ENCODE measurements around the gene BTG1.
A peak's percentile ranks its signal among the peaks of the same experiment; 100 is the strongest.

Gene BTG1

GRCh38 chr12:92151916-92152315 lies 6.3 kb upstream of the BTG1 start:
- Histone ChIP-seq H3K27ac (no peak overlapping the region), H3K27me3 (no peaks in the 10 kb centered on the region), H3K4me1 (peaks cover 0 to 2% (median 0%) of the 10 kb centered on the region in 4 donors), H3K4me3 (no peak overlapping the region), H3K36me3 (no peaks in the 10 kb centered on the region), H3K9me3 (no peaks in the 10 kb centered on the region)
- TF ChIP-seq CTCF (IDR thresholded peaks at IDR 0.05), result no peak
- no peak for DNase-seq
- intact Hi-C loops (cut with DNase I; ENCODE audit: low total_unique reads), result no loop called here

- no peak for TF ChIP-seq CTCF (IDR thresholded peaks at IDR 0.05)
- Histone ChIP-seq H3K4me1 (peaks cover 0 to 5% (median 0%) of the 10 kb centered on the region in 4 donors), H3K9me3 (no peaks in the 10 kb centered on the region), H3K4me3 (no peak overlapping the region), H3K27ac (no peak overlapping the region), H3K27me3 (no peaks in the 10 kb centered on the region), H3K36me3 (no peaks in the 10 kb centered on the region)
- DNase-seq, result no peak
- intact Hi-C loops (cut with DNase I; ENCODE audit: low total_unique reads), result loop anchor here (5.0 to 10.0 kb wide), 4 partner anchors 93 to 545 kb away; no protein-coding TSS in a partner anchor
These were observed 3.9 kb upstream of the BTG1 start for GRCh38 chr12:92149563-92149962.

- Histone ChIP-seq H3K27me3 (no peaks in the 10 kb centered on the region), H3K36me3 (peaks cover 10 to 17% (median 12%) of the 10 kb centered on the region in 3 donors), H3K4me3 (no peak overlapping the region), H3K4me1 (peaks cover 0 to 11% (median 0%) of the 10 kb centered on the region in 4 donors), H3K9me3 (no peaks in the 10 kb centered on the region), H3K27ac (no peak overlapping the region)
- DNase-seq, result no peak
- no peak for TF ChIP-seq CTCF (IDR thresholded peaks at IDR 0.05)
- intact Hi-C loops (cut with DNase I; ENCODE audit: low total_unique reads), result loop anchor here (5.0 to 10.0 kb wide), 4 partner anchors 95 to 543 kb away; no protein-coding TSS in a partner anchor
These were observed 1.8 kb upstream of the BTG1 start for GRCh38 chr12:92147491-92147890.

GRCh38 chr12:92146497-92147224 lies 1.0 kb upstream of the BTG1 start:
- peak overlapping the region; percentile 94 to 97 for H3K4me3 ChIP-seq
- no peak for DNase-seq
- H3K36me3 ChIP-seq, result peaks cover 10 to 25% (median 15%) of the 10 kb centered on the region in 3 donors
- TF ChIP-seq CTCF (IDR thresholded peaks at IDR 0.05), result no peak
- peaks cover 0 to 18% (median 0%) of the 10 kb centered on the region in 4 donors for H3K4me1 ChIP-seq
- no peaks in the 10 kb centered on the region for H3K9me3 ChIP-seq
- H3K27ac ChIP-seq, result peak overlapping the region; percentile 97 to 100
- no peaks in the 10 kb centered on the region for H3K27me3 ChIP-seq
- intact Hi-C loops (cut with DNase I; ENCODE audit: low total_unique reads), result loop anchor here (5.0 to 10.0 kb wide), 4 partner anchors 96 to 542 kb away; no protein-coding TSS in a partner anchor

- peak in 1 of 2 donors; percentile 38 for DNase-seq
- H3K9me3 ChIP-seq, result no peaks in the 10 kb centered on the region
- H3K27ac ChIP-seq, result peak overlapping the region; percentile 97 to 100
- H3K27me3 ChIP-seq, result no peaks in the 10 kb centered on the region
- intact Hi-C loops (cut with DNase I; ENCODE audit: low total_unique reads), result loop anchor here (5.0 to 10.0 kb wide), 4 partner anchors 97 to 541 kb away; no protein-coding TSS in a partner anchor
- peaks cover 10 to 37% (median 15%) of the 10 kb centered on the region in 3 donors for H3K36me3 ChIP-seq
- H3K4me1 ChIP-seq, result peaks cover 0 to 18% (median 0%) of the 10 kb centered on the region in 4 donors
- no peak for TF ChIP-seq CTCF (IDR thresholded peaks at IDR 0.05)
- H3K4me3 ChIP-seq, result peak overlapping the region; percentile 94 to 97
These were observed 240 bp downstream of the BTG1 start for GRCh38 chr12:92145481-92145730.

All from tibial artery (tissue), 4 donors.